A673 (cell line): ENCODE data around the gene BZW2. TPM values are rescaled to one million over a fixed set of nuclear protein-coding genes. Genes with fewer than 3 reads are reported as not detected.
A peak's percentile ranks its signal among the peaks of the same experiment; 100 is the strongest.

Experiments
- BruUV-seq: library from RNA; stranded (reverse); fragments of 400-500 nt; replicated peaks from 2 replicates; lab custom pipeline; 2021; lab: Mats Ljungman, UMichigan
- CTCF ChIA-PET: fragments of 300-600 bp; sonication (Branson Sonifier 250); formaldehyde crosslinking; loops from one replicate; lab custom pipeline; 2022; ENCODE audit warnings: antibody characterized with exemption; lab: Charles Lee
- POLR2A ChIA-PET: fragments of 300-600 bp; sonication (Branson Sonifier 250); formaldehyde crosslinking; loops from one replicate; lab custom pipeline; 2022; ENCODE audit warnings: antibody characterized with exemption; ENCODE audit not compliant: low non-redundant PET; lab: Charles Lee
- DNase-seq: peaks from one replicate; pipeline ENCODE4 v3.0.0-alpha.2; 2015; ENCODE audit warnings: low spot score
- H3K27ac ChIP-seq: fragments of 200-600 bp; sonication (generic); 2 replicates; pipeline ENCODE4 v1.5.1; 2016; ENCODE audit warnings: mixed run types, low read depth, mild to moderate bottlenecking, mixed read lengths, antibody characterized with exemption, low read length; ENCODE audit not compliant: poor library complexity, severe bottlenecking
- H3K27me3 ChIP-seq: fragments of 200-600 bp; sonication (generic); replicated peaks from 2 replicates; pipeline ENCODE4 v1.6.1; 2017; ENCODE audit warnings: mixed run types, low read depth, mild to moderate bottlenecking, mixed read lengths, antibody characterized with exemption, low read length; ENCODE audit not compliant: insufficient read depth, poor library complexity
- H3K36me3 ChIP-seq: fragments of 200-600 bp; sonication (generic); 2 replicates; pipeline ENCODE4 v1.6.1; 2016; ENCODE audit warnings: mixed run types, mild to moderate bottlenecking, mixed read lengths, antibody characterized with exemption, low read length; ENCODE audit not compliant: insufficient read depth, poor library complexity, severe bottlenecking
- H3K4me1 ChIP-seq: fragments of 200-600 bp; sonication (generic); 2 replicates; pipeline ENCODE4 v1.6.1; 2017; ENCODE audit warnings: mixed run types, mild to moderate bottlenecking, mixed read lengths, antibody characterized with exemption, low read length; ENCODE audit not compliant: insufficient read depth, poor library complexity, severe bottlenecking
- H3K4me3 ChIP-seq: fragments of 200-600 bp; sonication (generic); 2 replicates; pipeline ENCODE4 v1.5.1; 2016; ENCODE audit warnings: low read depth, mixed run types, mild to moderate bottlenecking, mixed read lengths, low read length; ENCODE audit not compliant: poor library complexity, severe bottlenecking
- H3K9me3 ChIP-seq: fragments of 200-600 bp; sonication (generic); 2 replicates; pipeline ENCODE4 v1.6.1; 2016; ENCODE audit warnings: mixed run types, low read depth, mild to moderate bottlenecking, mixed read lengths, antibody characterized with exemption, low read length; ENCODE audit not compliant: poor library complexity, severe bottlenecking
- EZH2 ChIP-seq: fragments of 200-600 bp; sonication (generic); IDR thresholded peaks from 2 replicates; pipeline ENCODE4 v1.6.1; 2017; ENCODE audit warnings: borderline replicate concordance, low read depth, mild to moderate bottlenecking, mixed read lengths, antibody characterized with exemption, low read length; ENCODE audit not compliant: poor library complexity, severe bottlenecking
- intact Hi-C: fragments of 100-400 bp; cut with micrococcal nuclease; formaldehyde crosslinking; loops from one replicate; pipeline ENCODE4 v1.10.0; 2022; ENCODE audit not compliant: unreplicated experiment
- total RNA-seq: library from RNA; stranded (reverse); gene quantifications from 2 replicates; pipeline ENCODE4 v1.2.3, GENCODE V29; 2021
- TF ChIP-seq, protein P1 (sequence below): fragments of 300-800, 200-600 bp; sonication (generic); conservative IDR thresholded peaks from 2 replicates; pipeline ENCODE4 v1.5.1; 2017; ENCODE audit warnings: low read depth, mild to moderate bottlenecking, antibody characterized with exemption, low read length, moderate library complexity, mixed read lengths

The BZW2 gene
- total RNA-seq, 1 experiment from 2014 or later = 175 TPM

DNA sequence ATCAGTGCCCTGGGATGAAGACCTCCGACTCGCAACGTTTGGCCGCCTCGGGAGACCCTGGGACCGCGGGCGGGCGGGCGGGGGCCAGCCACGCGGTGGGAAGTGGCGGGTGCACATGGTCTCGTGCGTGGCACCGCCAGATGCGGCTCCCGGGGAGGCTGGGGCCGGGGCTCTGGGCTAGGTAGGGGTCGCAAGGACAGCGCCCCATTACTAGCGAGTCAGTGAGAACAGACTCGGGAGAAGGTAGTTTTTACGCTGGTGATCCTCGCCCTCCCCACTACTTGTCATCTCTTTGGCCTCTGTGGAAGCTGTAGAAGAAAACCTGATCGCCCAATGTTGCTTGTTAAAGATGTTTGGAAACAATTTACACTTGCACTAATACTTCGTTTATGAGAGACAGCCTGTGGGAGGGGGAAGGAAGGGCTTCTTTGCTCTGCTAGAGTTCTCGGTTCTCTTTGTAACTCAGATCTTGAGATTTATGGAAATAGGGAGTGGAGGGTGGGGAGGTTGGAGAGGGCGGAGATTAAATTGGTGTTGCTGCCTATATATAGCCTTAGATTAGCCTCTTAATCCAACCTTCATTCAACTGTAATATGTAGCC, 591 bp downstream of the BZW2 start:
- Histone ChIP-seq H3K27me3 (no peaks in the 10 kb centered on the region), H3K4me3 (peak overlapping the region; percentile 92), H3K4me1 (peaks cover 60% of the 10 kb centered on the region), H3K9me3 (no peaks in the 10 kb centered on the region), H3K27ac (peak overlapping the region; percentile 99), H3K36me3 (no peaks in the 10 kb centered on the region)
- no TSS peak for BruUV-seq
- TF ChIP-seq, protein P1, sequence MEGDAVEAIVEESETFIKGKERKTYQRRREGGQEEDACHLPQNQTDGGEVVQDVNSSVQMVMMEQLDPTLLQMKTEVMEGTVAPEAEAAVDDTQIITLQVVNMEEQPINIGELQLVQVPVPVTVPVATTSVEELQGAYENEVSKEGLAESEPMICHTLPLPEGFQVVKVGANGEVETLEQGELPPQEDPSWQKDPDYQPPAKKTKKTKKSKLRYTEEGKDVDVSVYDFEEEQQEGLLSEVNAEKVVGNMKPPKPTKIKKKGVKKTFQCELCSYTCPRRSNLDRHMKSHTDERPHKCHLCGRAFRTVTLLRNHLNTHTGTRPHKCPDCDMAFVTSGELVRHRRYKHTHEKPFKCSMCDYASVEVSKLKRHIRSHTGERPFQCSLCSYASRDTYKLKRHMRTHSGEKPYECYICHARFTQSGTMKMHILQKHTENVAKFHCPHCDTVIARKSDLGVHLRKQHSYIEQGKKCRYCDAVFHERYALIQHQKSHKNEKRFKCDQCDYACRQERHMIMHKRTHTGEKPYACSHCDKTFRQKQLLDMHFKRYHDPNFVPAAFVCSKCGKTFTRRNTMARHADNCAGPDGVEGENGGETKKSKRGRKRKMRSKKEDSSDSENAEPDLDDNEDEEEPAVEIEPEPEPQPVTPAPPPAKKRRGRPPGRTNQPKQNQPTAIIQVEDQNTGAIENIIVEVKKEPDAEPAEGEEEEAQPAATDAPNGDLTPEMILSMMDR = no peak
- no peak for TF ChIP-seq EZH2
- CTCF ChIA-PET = no interaction called here
- peak; percentile 58 for DNase-seq
- intact Hi-C loops = loop anchor here (2.0 kb wide), 1 partner anchor 62 kb away; no protein-coding TSS in a partner anchor
- POLR2A ChIA-PET = no interaction called here

DNA sequence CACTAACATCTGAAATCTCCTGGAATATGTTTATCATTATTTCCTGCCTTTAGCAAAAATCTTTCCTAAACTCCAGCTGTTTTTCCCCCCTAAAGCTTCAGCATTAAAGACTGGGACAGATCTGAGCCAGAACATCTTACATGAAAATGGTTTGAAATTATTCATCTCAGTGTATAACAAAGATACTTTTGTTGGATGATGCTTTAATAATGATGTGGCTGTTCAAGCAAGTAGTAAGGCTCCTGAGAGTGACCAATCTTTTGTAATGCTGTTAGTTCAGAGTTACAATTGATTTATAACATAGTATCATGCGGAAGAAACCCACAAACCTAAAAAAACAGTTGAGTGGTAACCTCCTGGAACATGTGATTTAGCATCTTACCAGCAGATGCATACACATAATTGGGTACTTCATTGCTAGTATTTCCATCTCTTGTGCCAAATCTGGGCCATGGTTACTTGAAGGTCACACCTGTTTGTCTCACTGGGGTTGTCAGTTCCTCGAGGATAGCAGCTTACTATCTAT, 1.5 kb downstream of the BZW2 start:
- Histone ChIP-seq H3K4me1 (peaks cover 59% of the 10 kb centered on the region), H3K4me3 (peak overlapping the region; percentile 92), H3K27me3 (no peaks in the 10 kb centered on the region), H3K27ac (no peak overlapping the region), H3K9me3 (no peaks in the 10 kb centered on the region), H3K36me3 (no peaks in the 10 kb centered on the region)
- no peak for TF ChIP-seq EZH2
- TF ChIP-seq, protein P1 = no peak
- POLR2A ChIA-PET = interaction anchor here (0.6 kb wide), 1 partner anchor 458 kb away, joined by 4 read pairs; no protein-coding TSS in a partner anchor
- CTCF ChIA-PET = no interaction called here
- intact Hi-C loops = loop anchor here (2.0 kb wide), 1 partner anchor 61 kb away; no protein-coding TSS in a partner anchor
- no TSS peak for BruUV-seq
- no peak for DNase-seq

- no TSS peak for BruUV-seq
- H3K4me1 ChIP-seq = peaks cover 49% of the 10 kb centered on the region
- H3K27me3 ChIP-seq = no peaks in the 10 kb centered on the region
- intact Hi-C loops = no loop called here
- CTCF ChIA-PET = no interaction called here
- peak overlapping the region; percentile 92 for H3K4me3 ChIP-seq
- no peaks in the 10 kb centered on the region for H3K9me3 ChIP-seq
- no peaks in the 10 kb centered on the region for H3K36me3 ChIP-seq
- POLR2A ChIA-PET = no interaction called here
- no peak for DNase-seq
- no peak overlapping the region for H3K27ac ChIP-seq
- TF ChIP-seq, protein P1 = no peak
- no peak for TF ChIP-seq EZH2
Observed at GRCh38 chr7:16648551-16648950, 2.6 kb downstream of the BZW2 start.
